ENCODE data around the gene AREL1. TPM values are rescaled to one million over a fixed set of nuclear protein-coding genes. Genes with fewer than 3 reads are reported as not detected.

The AREL1 gene
- total RNA-seq, 2 experiments from 2014 or later, result 30.6 to 35.9 TPM

GRCh38 chr14:74635847-74636246, 77.0 kb downstream of the AREL1 start:
- Mint-ChIP-seq H3K27me3 (peaks cover 4% of the 10 kb centered on the region), H3K4me3 (no peak overlapping the region), H3K4me1 (ENCODE audit: low read depth) (no peaks in the 10 kb centered on the region), H3K9me3 (no peaks in the 10 kb centered on the region), H3K27ac (no peak overlapping the region), H3K36me3 (ENCODE audit: low read depth) (no peaks in the 10 kb centered on the region)
- POLR2A ChIA-PET, result interaction anchor here (0.7 kb wide), 1 partner anchor 22 kb away, joined by 3 read pairs; no protein-coding TSS in a partner anchor
- H3K4me3 ChIP-seq (ENCODE audit: low read length), result no peak overlapping the region
- H3K9me3 ChIP-seq (ENCODE audit: control insufficient read depth in 1 of 2, insufficient read depth in 1 of 2, low read length in 2 of 2), result no peaks in the 10 kb centered on the region
- H3K27me3 ChIP-seq (ENCODE audit: control insufficient read depth in 1 of 2, insufficient read depth in 2 of 2, low read length in 2 of 2), result no peaks in the 10 kb centered on the region
- ATAC-seq (ENCODE audit: poor library complexity) (no peak), DNase-seq (no peak)
- H3K4me1 ChIP-seq (ENCODE audit: insufficient read depth, low read length), result no peaks in the 10 kb centered on the region
- intact Hi-C loops (cut with DNase I, micrococcal nuclease), result no loop called here
- CTCF ChIA-PET, result interaction anchor here (2.1 kb wide), 1 partner anchor 27 kb away, joined by 9 read pairs; no protein-coding TSS in a partner anchor
- no peak for TF ChIP-seq CTCF (IDR thresholded peaks at IDR 0.05)
- no peaks in the 10 kb centered on the region for H3K36me3 ChIP-seq (ENCODE audit: insufficient read depth, low read length)
- no peak overlapping the region for H3K27ac ChIP-seq (ENCODE audit: low read depth in 1 of 2, low read length in 2 of 2)

- TF ChIP-seq CTCF (IDR thresholded peaks at IDR 0.05), result no peak
- CTCF ChIA-PET, result interaction anchor here (1.5 kb wide), 1 partner anchor 26 kb away, joined by 3 read pairs; no protein-coding TSS in a partner anchor
- H3K4me3 Mint-ChIP-seq, result no peak overlapping the region
- H3K27me3 Mint-ChIP-seq, result peaks cover 4% of the 10 kb centered on the region
- POLR2A ChIA-PET, result interaction anchor here (1.0 kb wide), 1 partner anchor 16 kb away, joined by 3 read pairs; no protein-coding TSS in a partner anchor
- Histone ChIP-seq H3K27me3 (ENCODE audit: control insufficient read depth in 1 of 2, insufficient read depth in 2 of 2, low read length in 2 of 2) (no peaks in the 10 kb centered on the region), H3K36me3 (ENCODE audit: insufficient read depth, low read length) (no peaks in the 10 kb centered on the region), H3K4me1 (ENCODE audit: insufficient read depth, low read length) (no peaks in the 10 kb centered on the region), H3K9me3 (ENCODE audit: control insufficient read depth in 1 of 2, insufficient read depth in 1 of 2, low read length in 2 of 2) (no peaks in the 10 kb centered on the region), H3K4me3 (ENCODE audit: low read length) (no peak overlapping the region), H3K27ac (ENCODE audit: low read depth in 1 of 2, low read length in 2 of 2) (no peak overlapping the region)
- H3K4me1 Mint-ChIP-seq (ENCODE audit: low read depth), result no peaks in the 10 kb centered on the region
- H3K36me3 Mint-ChIP-seq (ENCODE audit: low read depth), result no peaks in the 10 kb centered on the region
- ATAC-seq (ENCODE audit: poor library complexity) (no peak), DNase-seq (no peak)
- H3K9me3 Mint-ChIP-seq, result no peaks in the 10 kb centered on the region
- intact Hi-C loops (cut with DNase I, micrococcal nuclease), result no loop called here
- H3K27ac Mint-ChIP-seq, result no peak overlapping the region
Measured at GRCh38 chr14:74634964-74635363, 77.9 kb downstream of the AREL1 start.

- Mint-ChIP-seq H3K36me3 (ENCODE audit: low read depth) (no peaks in the 10 kb centered on the region), H3K27ac (no peak overlapping the region), H3K9me3 (no peaks in the 10 kb centered on the region), H3K27me3 (peaks cover 4% of the 10 kb centered on the region), H3K4me1 (ENCODE audit: low read depth) (no peaks in the 10 kb centered on the region), H3K4me3 (no peak overlapping the region)
- CTCF ChIA-PET, result interaction anchor here (1.5 kb wide), 1 partner anchor 26 kb away, joined by 3 read pairs; no protein-coding TSS in a partner anchor
- POLR2A ChIA-PET, result interaction anchor here (1.0 kb wide), 1 partner anchor 16 kb away, joined by 3 read pairs; no protein-coding TSS in a partner anchor
- no peak for ATAC-seq (ENCODE audit: poor library complexity)
- H3K27ac ChIP-seq (ENCODE audit: low read depth in 1 of 2, low read length in 2 of 2), result no peak overlapping the region
- H3K4me1 ChIP-seq (ENCODE audit: insufficient read depth, low read length), result no peaks in the 10 kb centered on the region
- H3K4me3 ChIP-seq (ENCODE audit: low read length), result no peak overlapping the region
- TF ChIP-seq CTCF (IDR thresholded peaks at IDR 0.05), result no peak
- intact Hi-C loops (cut with DNase I, micrococcal nuclease), result no loop called here
- H3K27me3 ChIP-seq (ENCODE audit: control insufficient read depth in 1 of 2, insufficient read depth in 2 of 2, low read length in 2 of 2), result no peaks in the 10 kb centered on the region
- H3K9me3 ChIP-seq (ENCODE audit: control insufficient read depth in 1 of 2, insufficient read depth in 1 of 2, low read length in 2 of 2), result no peaks in the 10 kb centered on the region
- no peaks in the 10 kb centered on the region for H3K36me3 ChIP-seq (ENCODE audit: insufficient read depth, low read length)
- no peak for DNase-seq
Measured at GRCh38 chr14:74634481-74634880, 78.4 kb downstream of the AREL1 start.

Measured in CD4-positive, alpha-beta T cell (primary cell).